Measurements from ENCODE around the gene FOLR3. TPM values are rescaled to one million over a fixed set of nuclear protein-coding genes. Genes with fewer than 3 reads are reported as not detected.
A peak's percentile ranks its signal among the peaks of the same experiment; 100 is the strongest.
"Not testable (repeated sequence)": the region's sequence is repeated elsewhere in the genome, so short reads cannot be mapped to it uniquely, and the experiment has no call there.

The FOLR3 gene
- total RNA-seq, 2 donors from 2014 or later: not detected

- no peaks in the 10 kb centered on the region for H3K4me1 ChIP-seq (replicated peaks)
- DNase-seq (ENCODE audit: low spot score): no peak
- no peaks in the 10 kb centered on the region for H3K36me3 ChIP-seq
- H3K27ac ChIP-seq: peak overlapping the region; percentile 56 to 70
- TF ChIP-seq POLR2AphosphoS5 (IDR thresholded peaks at IDR 0.05) (no peak), POLR2A (IDR thresholded peaks at IDR 0.05) (no peak), CTCF (IDR thresholded peaks at IDR 0.05) (no peak)
- no peak overlapping the region for H3K4me3 ChIP-seq
- WGBS: 70% methylated on average over 4 of the region's 4 CpGs
- intact Hi-C loops (cut with DNase I): no loop called here
- H3K27me3 ChIP-seq (replicated peaks; ENCODE audit: insufficient read depth): no peaks in the 10 kb centered on the region
- no peaks in the 10 kb centered on the region for H3K9me3 ChIP-seq
Observed at GRCh38 chr11:72179804-72180396, 44.4 kb downstream of the FOLR3 start.

GRCh38 chr11:72180892-72181552 lies 45.5 kb downstream of the FOLR3 start:
- WGBS: 18% methylated on average over 7 of the region's 7 CpGs
- H3K9me3 ChIP-seq; intact Hi-C loops (cut with DNase I); H3K36me3 ChIP-seq; H3K27me3 ChIP-seq (replicated peaks; ENCODE audit: insufficient read depth); H3K4me1 ChIP-seq (replicated peaks); H3K4me3 ChIP-seq: not testable (repeated sequence)
- peak; percentile 78 for DNase-seq (ENCODE audit: low spot score)
- peak; percentile 73 for TF ChIP-seq POLR2AphosphoS5 (IDR thresholded peaks at IDR 0.05)
- H3K27ac ChIP-seq: peak overlapping the region; percentile 56 to 70

- peak overlapping the region; percentile 56 to 70 for H3K27ac ChIP-seq
- H3K9me3 ChIP-seq; H3K4me3 ChIP-seq; H3K27me3 ChIP-seq (replicated peaks; ENCODE audit: insufficient read depth); H3K4me1 ChIP-seq (replicated peaks); intact Hi-C loops (cut with DNase I); H3K36me3 ChIP-seq: not testable (repeated sequence)
- peak in 2 of 4 experiments; percentile 40 to 48 for TF ChIP-seq CTCF (IDR thresholded peaks at IDR 0.05)
- DNase-seq (ENCODE audit: low spot score): peak; percentile 22
- 35% methylated on average over 3 of the region's 3 CpGs for WGBS
Observed at GRCh38 chr11:72181553-72181958, 46.0 kb downstream of the FOLR3 start.

GRCh38 chr11:72188267-72188666 lies 52.7 kb downstream of the FOLR3 start:
- no peaks in the 10 kb centered on the region for H3K27me3 ChIP-seq (replicated peaks; ENCODE audit: insufficient read depth)
- no peak overlapping the region for H3K27ac ChIP-seq
- no peak overlapping the region for H3K4me3 ChIP-seq
- no peaks in the 10 kb centered on the region for H3K4me1 ChIP-seq (replicated peaks)
- H3K36me3 ChIP-seq: no peaks in the 10 kb centered on the region
- 92% methylated on average over 1 of the region's 1 CpG for whole genome bisulfite sequencing
- no peak for DNase-seq (ENCODE audit: low spot score)
- TF ChIP-seq CTCF (IDR thresholded peaks at IDR 0.05) (no peak), POLR2AphosphoS5 (IDR thresholded peaks at IDR 0.05) (no peak), POLR2A (IDR thresholded peaks at IDR 0.05) (no peak)
- intact Hi-C loops (cut with DNase I): no loop called here
- H3K9me3 ChIP-seq: no peaks in the 10 kb centered on the region

Other genes starting within 250 kb of the FOLR3 start
- gene XNDC1N, start 207.1 kb upstream of the FOLR3 start, total RNA-seq: 1 to 10 TPM; 4.9 to 7.7 TPM
- gene RNF121, start 206.7 kb upstream of the FOLR3 start, total RNA-seq: 10 to 100 TPM; 32.4 to 48.0 TPM
- gene IL18BP, start 136.8 kb upstream of the FOLR3 start, total RNA-seq: 10 to 100 TPM in 1 of 2 donors, 1 to 10 TPM in 1; 3.1 to 13.9 TPM
- gene NUMA1, start 55.2 kb upstream of the FOLR3 start, total RNA-seq: 100 to 1,000 TPM; 623 to 712 TPM
- gene LRRC51, start 54.9 kb upstream of the FOLR3 start, total RNA-seq: 10 to 100 TPM; 13.1 to 25.1 TPM
- 100 to 1,000 TPM; 128 to 230 TPM for gene LAMTOR1, start 32.4 kb upstream of the FOLR3 start, total RNA-seq
- gene TOMT, start 29.8 kb upstream of the FOLR3 start, total RNA-seq: not detected
- gene ANAPC15, start 23.0 kb upstream of the FOLR3 start, total RNA-seq: 10 to 100 TPM; 28.9 to 54.2 TPM
- gene FOLR1, start 56.4 kb downstream of the FOLR3 start, total RNA-seq: 1 to 10 TPM in 1 of 2 donors, not detected in 1; 8.9 TPM
- 10 to 100 TPM in 1 of 2 donors, under 1 TPM in 1; 0.87 to 23.9 TPM for gene FOLR2, start 81.1 kb downstream of the FOLR3 start, total RNA-seq
- gene INPPL1, start 89.0 kb downstream of the FOLR3 start, total RNA-seq: 100 to 1,000 TPM in 1 of 2 donors, 10 to 100 TPM in 1; 85.0 to 142 TPM
- gene PHOX2A, start 108.5 kb downstream of the FOLR3 start, total RNA-seq: under 1 TPM in 1 of 2 donors, not detected in 1; 0.40 TPM